Measurements from ENCODE around the gene NRCAM. TPM values are rescaled to one million over a fixed set of nuclear protein-coding genes. Genes with fewer than 3 reads are reported as not detected.
A peak's percentile ranks its signal among the peaks of the same experiment; 100 is the strongest.

The NRCAM gene
- total RNA-seq, 1 experiment from 2014 or later = 45.7 TPM

- no peaks in the 10 kb centered on the region for H3K36me3 ChIP-seq (ENCODE audit: insufficient read depth, low read length, poor library complexity, severe bottlenecking)
- CTCF ChIA-PET = no interaction called here
- POLR2A ChIA-PET (ENCODE audit: low non-redundant PET) = no interaction called here
Observed at GRCh38 chr7:108226816-108227299, 229.4 kb downstream of the NRCAM start.

GRCh38 chr7:108225531-108226181 lies 230.6 kb downstream of the NRCAM start:
- intact Hi-C loops (cut with micrococcal nuclease; ENCODE audit: unreplicated experiment) = no loop called here
- Histone ChIP-seq H3K27ac (ENCODE audit: low read depth, low read length, poor library complexity, severe bottlenecking) (no peak overlapping the region), H3K36me3 (ENCODE audit: insufficient read depth, low read length, poor library complexity, severe bottlenecking) (no peaks in the 10 kb centered on the region), H3K9me3 (ENCODE audit: low read depth, low read length, poor library complexity, severe bottlenecking) (no peaks in the 10 kb centered on the region), H3K4me1 (ENCODE audit: insufficient read depth, low read length, poor library complexity, severe bottlenecking) (peaks cover 23% of the 10 kb centered on the region), H3K27me3 (replicated peaks; ENCODE audit: insufficient read depth, low read depth, low read length, poor library complexity) (no peaks in the 10 kb centered on the region), H3K4me3 (ENCODE audit: low read depth, low read length, poor library complexity, severe bottlenecking) (no peak overlapping the region)
- DNase-seq (ENCODE audit: low spot score) = no peak
- BruUV-seq (replicated peaks) = no TSS peak
- POLR2A ChIA-PET (ENCODE audit: low non-redundant PET) = no interaction called here
- CTCF ChIA-PET = no interaction called here
- no peak for TF ChIP-seq CTCF (conservative IDR thresholded peaks at IDR 0.05; ENCODE audit: low read depth, low read length)
- no peak for TF ChIP-seq EZH2 (IDR thresholded peaks at IDR 0.05; ENCODE audit: borderline replicate concordance, low read depth, low read length, poor library complexity, severe bottlenecking)

More at GRCh38 chr7:108226816-108227299, 229.4 kb downstream of the NRCAM start:
- intact Hi-C loops (cut with micrococcal nuclease; ENCODE audit: unreplicated experiment) = no loop called here
- Histone ChIP-seq H3K27ac (ENCODE audit: low read depth, low read length, poor library complexity, severe bottlenecking) (no peak overlapping the region), H3K4me1 (ENCODE audit: insufficient read depth, low read length, poor library complexity, severe bottlenecking) (peaks cover 23% of the 10 kb centered on the region), H3K27me3 (replicated peaks; ENCODE audit: insufficient read depth, low read depth, low read length, poor library complexity) (no peaks in the 10 kb centered on the region), H3K4me3 (ENCODE audit: low read depth, low read length, poor library complexity, severe bottlenecking) (no peak overlapping the region), H3K9me3 (ENCODE audit: low read depth, low read length, poor library complexity, severe bottlenecking) (no peaks in the 10 kb centered on the region)
- no TSS peak for BruUV-seq (replicated peaks)
- TF ChIP-seq CTCF (conservative IDR thresholded peaks at IDR 0.05; ENCODE audit: low read depth, low read length) (no peak), EZH2 (IDR thresholded peaks at IDR 0.05; ENCODE audit: borderline replicate concordance, low read depth, low read length, poor library complexity, severe bottlenecking) (no peak)
- peak; percentile 33 for DNase-seq (ENCODE audit: low spot score)

- Histone ChIP-seq H3K4me1 (ENCODE audit: insufficient read depth, low read length, poor library complexity, severe bottlenecking) (peaks cover 23% of the 10 kb centered on the region), H3K27ac (ENCODE audit: low read depth, low read length, poor library complexity, severe bottlenecking) (no peak overlapping the region), H3K36me3 (ENCODE audit: insufficient read depth, low read length, poor library complexity, severe bottlenecking) (no peaks in the 10 kb centered on the region), H3K9me3 (ENCODE audit: low read depth, low read length, poor library complexity, severe bottlenecking) (no peaks in the 10 kb centered on the region), H3K27me3 (replicated peaks; ENCODE audit: insufficient read depth, low read depth, low read length, poor library complexity) (no peaks in the 10 kb centered on the region), H3K4me3 (ENCODE audit: low read depth, low read length, poor library complexity, severe bottlenecking) (no peak overlapping the region)
- BruUV-seq (replicated peaks) = no TSS peak
- intact Hi-C loops (cut with micrococcal nuclease; ENCODE audit: unreplicated experiment) = no loop called here
- no peak for TF ChIP-seq CTCF (conservative IDR thresholded peaks at IDR 0.05; ENCODE audit: low read depth, low read length)
- TF ChIP-seq EZH2 (IDR thresholded peaks at IDR 0.05; ENCODE audit: borderline replicate concordance, low read depth, low read length, poor library complexity, severe bottlenecking) = no peak
- CTCF ChIA-PET = no interaction called here
- POLR2A ChIA-PET (ENCODE audit: low non-redundant PET) = no interaction called here
- no peak for DNase-seq (ENCODE audit: low spot score)
Observed at GRCh38 chr7:108224387-108224786, 231.8 kb downstream of the NRCAM start.

All from A673 (cell line).